IPS-20b (cell line): ENCODE results near the gene WDR45.
A peak's percentile ranks its signal among the peaks of the same experiment; 100 is the strongest.

Experiments
- H3K27ac ChIP-seq: one replicate; pipeline ENCODE4 v1.5.1; 2013; ENCODE audit warnings: low read length
- H3K27me3 ChIP-seq: 2 replicates; pipeline ENCODE4 v1.6.1; 2013; ENCODE audit warnings: mild to moderate bottlenecking, low read length, inconsistent platforms; ENCODE audit not compliant: insufficient read depth
- H3K36me3 ChIP-seq: 2 replicates; pipeline ENCODE4 v1.6.1; 2013; ENCODE audit warnings: low read depth, mild to moderate bottlenecking, inconsistent platforms, low read length, moderate library complexity; ENCODE audit not compliant: insufficient read depth
- H3K4me1 ChIP-seq: 2 replicates; pipeline ENCODE4 v1.6.1; 2013; ENCODE audit warnings: mild to moderate bottlenecking, control low read depth, inconsistent platforms, low read length, moderate library complexity; ENCODE audit not compliant: insufficient read depth
- H3K4me3 ChIP-seq: 2 replicates; pipeline ENCODE4 v1.5.1; 2013; ENCODE audit warnings: mild to moderate bottlenecking, low read length, inconsistent platforms
- H3K9ac ChIP-seq: 2 replicates; pipeline ENCODE4 v1.6.1; 2013; ENCODE audit warnings: low read depth, mild to moderate bottlenecking, inconsistent platforms, low read length, moderate library complexity
- H3K9me3 ChIP-seq: 2 replicates; pipeline ENCODE4 v1.6.1; 2013; ENCODE audit warnings: mild to moderate bottlenecking, low read depth, low read length, inconsistent platforms; ENCODE audit not compliant: insufficient read depth

Gene WDR45

DNA sequence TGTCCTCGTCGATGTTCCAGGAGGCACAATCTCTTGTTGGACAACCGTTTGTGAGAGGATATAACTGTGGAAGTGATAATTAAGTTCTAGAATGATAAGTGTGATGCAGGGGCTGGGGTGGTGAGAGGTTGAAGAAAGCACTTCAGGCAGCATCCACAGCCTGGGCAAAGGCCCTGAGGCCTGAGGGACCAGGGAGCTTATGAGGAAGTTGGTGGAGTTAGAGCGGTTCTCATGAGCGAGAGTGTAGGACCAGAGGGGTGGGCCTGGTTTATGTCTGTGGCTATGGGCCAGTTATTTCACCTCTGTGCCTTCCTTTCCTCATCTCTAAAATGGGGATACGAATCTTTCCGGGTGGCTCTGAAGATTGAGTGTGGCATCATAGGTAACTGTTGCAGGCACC lies 18.2 kb downstream of the WDR45 start:
- Histone ChIP-seq H3K4me1 (no peaks in the 10 kb centered on the region; the same call in 1 of the 2 replicates), H3K36me3 (no peaks in the 10 kb centered on the region), H3K9ac (no peak overlapping the region), H3K27me3 (no peaks in the 10 kb centered on the region), H3K27ac (no peak overlapping the region), H3K4me3 (no peak overlapping the region), H3K9me3 (no peaks in the 10 kb centered on the region)

DNA sequence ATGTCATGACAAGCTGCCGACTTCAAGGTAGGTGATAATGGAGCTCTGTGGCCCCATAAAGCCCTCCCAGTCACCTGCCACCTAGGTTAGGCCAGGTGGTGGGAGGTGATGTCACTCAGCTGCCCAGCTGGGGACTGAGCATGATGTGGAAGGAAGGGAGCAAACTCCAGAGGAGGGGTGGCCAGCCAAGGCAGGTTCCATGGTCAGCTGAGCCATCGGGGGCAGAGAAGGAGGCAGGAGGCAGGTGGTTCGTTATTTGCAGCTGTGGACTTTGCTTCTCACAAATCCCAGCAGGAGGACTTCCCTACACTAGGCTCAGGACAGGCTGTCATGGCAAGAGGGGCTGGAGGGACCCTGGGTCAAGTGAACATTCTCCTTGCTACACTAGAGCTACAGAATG lies 18.8 kb downstream of the WDR45 start:
- Histone ChIP-seq H3K4me3 (no peak overlapping the region), H3K9me3 (no peaks in the 10 kb centered on the region)

DNA sequence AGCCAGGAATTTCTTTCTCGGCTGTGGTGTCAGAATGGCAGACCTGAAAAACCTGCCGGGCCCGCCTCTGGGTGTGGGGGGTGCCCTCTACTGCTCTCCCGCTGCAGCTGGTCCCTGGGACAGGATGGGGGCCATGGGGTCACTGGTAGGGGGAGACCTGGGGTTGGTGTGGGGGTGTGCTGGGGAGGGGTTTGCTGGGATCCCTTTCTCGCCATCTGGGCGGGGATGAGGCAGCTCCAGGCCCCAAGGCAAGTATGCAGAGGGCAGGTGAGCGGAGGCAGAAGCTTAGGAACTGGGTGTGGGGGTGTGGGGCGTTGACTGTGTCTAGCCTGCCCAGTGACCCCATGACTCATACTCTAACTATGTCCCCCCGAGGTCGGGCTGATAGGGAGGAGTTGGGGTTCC lies 20.0 kb downstream of the WDR45 start:
- Histone ChIP-seq H3K4me1 (no peaks in the 10 kb centered on the region; the same call in 1 of the 2 replicates), H3K27ac (no peak overlapping the region), H3K36me3 (no peaks in the 10 kb centered on the region), H3K9me3 (no peaks in the 10 kb centered on the region), H3K4me3 (peak overlapping the region; percentile 60; the same call in 1 of the 2 replicates), H3K27me3 (no peaks in the 10 kb centered on the region), H3K9ac (no peak overlapping the region; the same call in 1 of the 2 replicates)

More for the DNA sequence above, 18.8 kb downstream of the WDR45 start:
- no peak overlapping the region for H3K9ac ChIP-seq
- H3K4me1 ChIP-seq = no peaks in the 10 kb centered on the region; the same call in 1 of the 2 replicates
- H3K27ac ChIP-seq = no peak overlapping the region
- no peaks in the 10 kb centered on the region for H3K27me3 ChIP-seq
- no peaks in the 10 kb centered on the region for H3K36me3 ChIP-seq

DNA sequence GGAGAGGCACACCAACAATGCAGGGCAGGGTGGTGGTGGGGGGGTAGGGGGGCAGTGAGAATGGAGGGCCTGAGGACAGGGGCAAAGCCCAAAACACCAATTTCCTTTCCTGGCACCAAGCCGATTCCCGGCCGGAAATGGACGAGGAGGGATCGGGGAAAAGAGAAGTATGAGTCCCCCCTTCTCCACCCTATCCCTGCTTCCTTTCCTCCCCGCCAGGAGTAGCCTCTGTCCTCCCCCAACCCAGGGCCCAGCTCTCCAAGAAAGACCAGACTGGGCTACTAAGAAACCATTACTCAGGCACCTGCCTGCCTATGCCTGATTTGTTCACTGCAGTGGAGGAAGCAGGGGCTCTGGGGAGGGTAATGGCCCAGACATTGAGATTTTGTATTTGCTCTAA lies 20.5 kb downstream of the WDR45 start:
- Histone ChIP-seq H3K27ac (no peak overlapping the region), H3K36me3 (no peaks in the 10 kb centered on the region), H3K4me1 (no peaks in the 10 kb centered on the region; the same call in 1 of the 2 replicates), H3K27me3 (no peaks in the 10 kb centered on the region), H3K9me3 (no peaks in the 10 kb centered on the region), H3K4me3 (peak overlapping the region; percentile 60), H3K9ac (peak overlapping the region; percentile 7; the same call in 1 of the 2 replicates)

DNA sequence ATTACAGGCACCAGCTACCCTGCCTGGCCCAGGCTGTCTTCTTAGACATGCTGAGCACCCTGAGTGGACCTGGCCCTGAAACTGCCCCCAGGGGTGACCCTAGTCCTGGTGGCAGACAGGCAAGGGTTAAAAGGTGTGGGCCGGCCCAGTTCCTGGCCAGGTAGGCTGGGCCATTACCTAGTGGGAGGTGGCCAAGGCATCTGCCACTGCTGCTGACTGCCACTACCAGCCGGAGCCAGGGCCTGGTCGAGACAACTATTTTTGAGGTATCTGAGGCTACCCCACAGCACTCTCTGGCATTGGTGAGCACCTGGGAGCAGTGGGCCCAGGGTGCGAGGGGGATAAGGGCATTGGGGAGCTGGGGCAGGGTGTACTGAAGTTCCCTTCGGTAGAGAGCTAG lies 20.9 kb downstream of the WDR45 start, which contains the start of gene CCDC120:
TSS of gene CCDC120 (plus strand) at position 206 of the 400 bp plus-strand sequence. CDS start 3,043 bp downstream, outside the sequence.
- Histone ChIP-seq H3K4me3 (peak within 1 kb of the TSS; percentile 60), H3K27me3 (no peaks in the 10 kb centered on the region), H3K9ac (peak within 1 kb of the TSS; percentile 7; the same call in 1 of the 2 replicates), H3K9me3 (no peaks in the 10 kb centered on the region), H3K27ac (no peak within 1 kb of the TSS), H3K4me1 (no peaks in the 10 kb centered on the region; the same call in 1 of the 2 replicates), H3K36me3 (no peaks in the 10 kb centered on the region)

DNA sequence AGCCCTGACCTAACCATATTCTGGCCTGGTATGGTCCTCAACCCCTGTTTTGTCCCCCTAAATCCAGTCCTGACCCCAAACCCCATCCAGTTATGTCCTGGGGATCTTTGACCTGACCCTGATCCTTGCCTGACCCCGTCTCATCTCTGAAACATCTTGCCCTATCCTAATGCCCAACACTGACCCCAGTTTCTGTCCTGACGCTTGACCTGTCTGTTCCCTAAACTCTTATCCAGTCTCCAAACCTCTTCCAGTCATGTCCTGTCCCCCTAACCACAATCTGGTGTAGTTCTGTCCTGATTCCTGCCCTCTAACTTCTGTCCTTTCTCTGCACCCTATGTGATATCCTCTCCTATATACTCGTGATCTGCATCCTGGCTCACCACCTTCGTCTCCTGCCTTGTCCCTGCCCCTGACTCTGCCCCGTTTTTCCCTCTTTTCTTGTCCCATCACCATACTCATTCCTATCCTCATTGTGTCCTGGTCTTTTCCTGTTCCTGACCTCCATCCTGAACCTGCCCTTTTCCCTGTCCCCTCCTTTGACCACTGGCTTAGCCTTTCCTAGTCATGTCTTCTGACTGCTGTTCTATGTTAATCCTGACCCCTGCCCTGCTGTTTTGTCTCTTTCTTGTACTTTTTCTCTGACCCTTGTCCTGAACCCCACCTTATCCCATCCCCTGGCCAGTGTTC lies 25.5 kb downstream of the WDR45 start:
- H3K27me3 ChIP-seq = no peaks in the 10 kb centered on the region
- no peaks in the 10 kb centered on the region for H3K4me1 ChIP-seq
- peak overlapping the region; percentile 86 for H3K4me3 ChIP-seq
- no peak overlapping the region for H3K27ac ChIP-seq
- H3K36me3 ChIP-seq = no peaks in the 10 kb centered on the region
- H3K9ac ChIP-seq = peak overlapping the region; percentile 68; the same call in 1 of the 2 replicates
- no peaks in the 10 kb centered on the region for H3K9me3 ChIP-seq

DNA sequence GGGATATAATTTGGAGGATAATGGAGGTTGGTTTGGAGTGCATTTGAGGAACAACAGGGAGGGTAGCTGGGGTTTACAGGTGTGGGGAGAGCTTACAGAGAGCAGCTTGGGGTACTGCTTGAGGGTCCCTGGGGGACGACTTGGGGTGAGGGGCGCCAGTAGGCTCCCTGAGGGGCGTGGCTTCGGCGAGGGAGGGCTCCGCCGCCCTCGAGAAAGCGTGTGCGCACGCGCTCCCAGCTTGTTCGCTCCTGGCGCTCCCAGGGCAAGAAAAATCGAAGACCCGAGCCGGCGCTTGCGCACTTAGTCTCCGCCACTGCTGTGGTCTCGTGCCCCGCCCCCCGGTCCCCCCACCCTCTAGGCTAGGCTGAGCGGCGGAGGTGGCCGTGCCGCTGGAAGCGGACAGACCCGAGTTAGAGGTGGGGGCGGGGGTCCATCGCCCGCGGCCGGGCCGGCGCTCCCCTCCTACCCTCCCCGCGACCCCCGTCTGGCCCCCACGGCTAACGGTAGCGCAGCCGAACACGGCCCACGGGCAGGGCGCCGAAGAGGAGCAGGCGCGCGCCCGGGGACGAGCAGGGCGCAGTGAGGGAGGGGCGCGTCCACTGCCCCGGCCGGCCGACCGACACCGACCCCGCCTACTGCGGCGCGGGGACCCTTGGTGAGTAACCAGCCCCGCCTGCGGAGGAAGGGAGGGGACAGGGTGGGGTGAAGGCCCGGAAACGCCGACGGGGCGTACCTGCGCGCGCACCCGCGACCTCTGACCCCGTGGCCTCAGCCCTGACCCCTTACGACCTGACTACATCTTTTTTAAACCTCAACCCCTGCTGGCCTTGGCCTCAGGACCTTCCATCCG lies 26.2 kb downstream of the WDR45 start:
- Histone ChIP-seq H3K9ac (peak overlapping the region; percentile 68; the same call in 1 of the 2 replicates), H3K4me1 (no peaks in the 10 kb centered on the region), H3K36me3 (no peaks in the 10 kb centered on the region), H3K9me3 (no peaks in the 10 kb centered on the region), H3K27ac (no peak overlapping the region), H3K4me3 (peak overlapping the region; percentile 86), H3K27me3 (no peaks in the 10 kb centered on the region)

DNA sequence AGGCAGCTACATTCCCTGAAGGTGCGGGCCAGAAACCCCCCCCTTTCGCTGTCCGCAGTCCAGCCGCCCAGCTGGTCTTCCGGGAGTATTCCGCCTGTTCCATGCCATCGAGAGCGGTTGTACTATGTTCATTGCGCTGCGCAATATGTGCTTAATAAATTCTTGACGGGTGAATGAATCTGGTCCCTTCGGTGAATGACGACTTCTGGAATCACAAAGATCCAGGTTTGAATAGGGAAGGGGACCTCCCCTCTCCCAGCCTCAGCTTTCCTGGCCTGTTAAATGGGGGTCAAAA lies 35.8 kb downstream of the WDR45 start:
- Histone ChIP-seq H3K4me3 (peak overlapping the region; percentile 61), H3K36me3 (peaks cover 8% of the 10 kb centered on the region), H3K27ac (no peak overlapping the region), H3K9me3 (no peaks in the 10 kb centered on the region), H3K27me3 (no peaks in the 10 kb centered on the region), H3K4me1 (peaks cover 6% of the 10 kb centered on the region), H3K9ac (peak overlapping the region; percentile 54; the same call in 1 of the 2 replicates)

DNA sequence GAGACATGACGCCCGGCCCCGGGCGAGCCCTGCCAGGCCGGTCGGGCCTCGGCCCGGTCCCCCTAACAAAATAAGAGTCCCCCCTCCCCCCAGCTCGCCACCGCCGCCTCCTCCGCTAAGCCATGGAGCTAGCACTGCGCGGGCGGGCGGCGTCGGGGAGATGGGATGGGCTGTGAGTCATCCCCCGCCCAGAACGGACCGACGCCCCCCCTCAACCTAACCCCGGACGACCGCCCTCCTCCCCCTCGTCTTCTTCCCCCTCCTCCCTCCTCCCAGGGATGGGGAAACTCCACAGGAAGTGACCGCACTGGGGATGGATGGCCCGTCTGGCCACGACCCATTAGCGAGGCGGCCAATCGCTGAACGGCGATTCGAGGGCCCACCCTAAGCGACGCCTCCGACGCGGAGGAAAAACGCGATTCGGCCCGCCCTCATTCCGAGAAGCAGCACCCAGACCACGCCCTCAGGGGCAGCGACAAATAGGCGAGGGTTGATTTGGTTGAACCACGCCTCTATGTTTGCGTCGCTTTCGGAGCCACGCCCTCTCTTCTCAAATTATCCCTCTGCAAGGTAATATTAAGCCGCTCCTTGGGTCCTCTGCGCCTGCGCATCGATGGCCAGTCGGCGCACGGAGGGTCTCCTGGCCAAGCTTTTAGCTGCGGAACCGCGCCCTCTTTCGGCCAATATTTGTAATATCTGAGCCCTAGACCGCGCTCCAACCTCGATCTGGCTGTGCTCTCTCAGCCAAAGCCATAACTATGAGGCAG lies 36.3 kb downstream of the WDR45 start, which contains the start of gene TFE3:
TSS of gene TFE3 (minus strand) at position 138 of the 767 bp plus-strand sequence. CDS start at position 7, 131 bp downstream.
- H3K4me1 ChIP-seq = peaks cover 6% of the 10 kb centered on the region
- H3K4me3 ChIP-seq = peak within 1 kb of the TSS; percentile 95
- peak within 1 kb of the TSS; percentile 95; the same call in 1 of the 2 replicates for H3K9ac ChIP-seq
- H3K27ac ChIP-seq = no peak within 1 kb of the TSS
- no peaks in the 10 kb centered on the region for H3K9me3 ChIP-seq
- H3K27me3 ChIP-seq = no peaks in the 10 kb centered on the region
- H3K36me3 ChIP-seq = peaks cover 13% of the 10 kb centered on the region

DNA sequence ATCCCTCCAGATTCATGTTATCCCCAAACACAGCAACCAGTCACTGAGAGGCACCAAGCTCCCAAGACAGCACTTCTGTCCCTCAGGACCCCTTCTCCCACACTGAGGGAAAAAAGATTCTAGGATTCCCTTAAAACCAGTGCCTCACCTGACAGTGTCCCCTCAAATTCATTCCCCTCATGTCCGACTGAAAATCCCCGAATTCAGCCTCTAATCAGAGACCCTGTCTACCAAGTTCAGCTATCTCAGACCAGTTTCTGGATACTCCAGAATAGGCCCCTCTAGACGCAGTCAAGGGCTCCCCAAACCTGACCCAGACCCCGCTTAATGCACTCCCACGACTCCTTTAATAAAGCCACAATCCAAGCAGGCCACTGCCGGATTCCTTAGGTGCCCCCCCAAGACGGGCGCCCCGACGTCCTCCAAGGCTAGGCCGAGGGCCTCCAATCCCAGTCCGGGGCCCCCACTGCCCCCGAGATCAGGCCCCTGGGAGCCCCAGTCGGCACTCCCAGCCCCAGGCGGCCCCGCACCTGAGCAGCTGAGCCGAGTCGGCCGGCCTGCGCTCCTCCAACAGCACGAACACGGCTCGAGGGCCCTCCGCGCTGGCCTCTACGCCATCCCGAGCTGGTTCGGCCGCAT lies 37.0 kb downstream of the WDR45 start:
- Histone ChIP-seq H3K9ac (peak overlapping the region; percentile 95; the same call in 1 of the 2 replicates), H3K4me3 (peak overlapping the region; percentile 95), H3K27ac (no peak overlapping the region), H3K4me1 (peaks cover 6% of the 10 kb centered on the region), H3K36me3 (peaks cover 20% of the 10 kb centered on the region), H3K27me3 (no peaks in the 10 kb centered on the region), H3K9me3 (no peaks in the 10 kb centered on the region)
